Measurements from ENCODE around the gene UBE2E2.

DNA sequence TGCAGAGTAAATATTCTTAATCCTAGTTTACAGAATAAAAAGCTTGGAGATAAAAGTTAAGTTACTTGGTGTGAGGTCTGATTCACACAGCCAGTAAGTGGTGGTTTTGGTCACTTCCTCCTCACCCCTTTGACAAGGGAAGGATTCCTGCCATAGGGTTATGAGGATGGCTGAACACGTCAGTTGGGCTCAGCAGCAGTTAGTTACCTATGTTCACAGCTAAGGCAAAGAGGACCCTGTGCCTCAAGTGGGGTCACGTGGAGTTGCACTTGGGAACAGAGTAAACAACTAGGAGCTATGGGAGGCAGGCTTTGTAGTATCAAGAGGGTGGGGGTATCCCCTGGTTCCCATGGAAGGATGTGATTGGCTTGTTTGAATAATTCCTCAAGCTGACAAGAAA lies 232.2 kb downstream of the UBE2E2 start:
- TF ChIP-seq, protein P1, sequence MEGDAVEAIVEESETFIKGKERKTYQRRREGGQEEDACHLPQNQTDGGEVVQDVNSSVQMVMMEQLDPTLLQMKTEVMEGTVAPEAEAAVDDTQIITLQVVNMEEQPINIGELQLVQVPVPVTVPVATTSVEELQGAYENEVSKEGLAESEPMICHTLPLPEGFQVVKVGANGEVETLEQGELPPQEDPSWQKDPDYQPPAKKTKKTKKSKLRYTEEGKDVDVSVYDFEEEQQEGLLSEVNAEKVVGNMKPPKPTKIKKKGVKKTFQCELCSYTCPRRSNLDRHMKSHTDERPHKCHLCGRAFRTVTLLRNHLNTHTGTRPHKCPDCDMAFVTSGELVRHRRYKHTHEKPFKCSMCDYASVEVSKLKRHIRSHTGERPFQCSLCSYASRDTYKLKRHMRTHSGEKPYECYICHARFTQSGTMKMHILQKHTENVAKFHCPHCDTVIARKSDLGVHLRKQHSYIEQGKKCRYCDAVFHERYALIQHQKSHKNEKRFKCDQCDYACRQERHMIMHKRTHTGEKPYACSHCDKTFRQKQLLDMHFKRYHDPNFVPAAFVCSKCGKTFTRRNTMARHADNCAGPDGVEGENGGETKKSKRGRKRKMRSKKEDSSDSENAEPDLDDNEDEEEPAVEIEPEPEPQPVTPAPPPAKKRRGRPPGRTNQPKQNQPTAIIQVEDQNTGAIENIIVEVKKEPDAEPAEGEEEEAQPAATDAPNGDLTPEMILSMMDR (IDR thresholded peaks at IDR 0.05) = no peak
- no peak for TF ChIP-seq POLR2A (IDR thresholded peaks at IDR 0.05)

Measured in stomach (tissue), 4 donors.